Adrenal gland (tissue), 5 donors: ENCODE measurements around the gene CHRD.

Experiments used
- POLR2A ChIP-seq, 2 donors: fragments of 450-650 bp; IDR thresholded peaks; one replicate each; pipeline ENCODE4 v1.6.1; 2017; ENCODE audit warnings: antibody characterized with exemption in 2 of 2, mild to moderate bottlenecking in 2 of 2, moderate library complexity in 1 of 2
- TF ChIP-seq, protein P1 (sequence below), 6 experiments: fragments of 450-650 bp in 4 of 6; fragments of 200-600 bp in 2 of 6; sonication (generic) in 1 of 6; IDR thresholded peaks; 1 replicate in 5 of 6; 2 replicates in 1 of 6; pipeline versions ENCODE4 v1.5.1 to v1.8.0; 2016 to 2021; ENCODE audit warnings: antibody characterized with exemption in 6 of 6, mild to moderate bottlenecking in 2 of 6, moderate library complexity in 1 of 6
- donor health status: DM: no; HTN: no; CAD: no.

DNA sequence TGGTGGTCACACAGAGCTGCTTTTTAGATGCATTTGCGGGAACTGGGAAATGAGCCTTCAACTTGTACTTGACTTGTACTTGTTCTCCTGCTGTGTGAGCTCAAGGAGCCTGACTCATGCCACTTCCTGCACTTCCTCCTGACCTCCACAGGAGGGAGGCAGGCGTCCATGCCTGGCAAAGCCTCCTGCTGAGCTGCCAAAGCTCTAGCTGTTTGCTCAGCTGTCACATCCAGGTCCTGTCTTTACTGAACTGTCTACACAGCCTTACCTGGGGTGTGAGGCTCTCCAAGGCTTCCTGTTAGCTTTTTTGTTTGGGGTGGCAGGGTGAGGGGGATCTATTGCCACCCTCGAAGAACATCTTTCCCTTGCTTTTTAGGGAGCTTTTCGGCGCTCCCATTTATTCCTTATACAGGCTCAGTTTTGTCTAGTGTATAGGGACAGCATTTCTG is 8.3 kb upstream of the CHRD start:
- TF ChIP-seq, protein P1, sequence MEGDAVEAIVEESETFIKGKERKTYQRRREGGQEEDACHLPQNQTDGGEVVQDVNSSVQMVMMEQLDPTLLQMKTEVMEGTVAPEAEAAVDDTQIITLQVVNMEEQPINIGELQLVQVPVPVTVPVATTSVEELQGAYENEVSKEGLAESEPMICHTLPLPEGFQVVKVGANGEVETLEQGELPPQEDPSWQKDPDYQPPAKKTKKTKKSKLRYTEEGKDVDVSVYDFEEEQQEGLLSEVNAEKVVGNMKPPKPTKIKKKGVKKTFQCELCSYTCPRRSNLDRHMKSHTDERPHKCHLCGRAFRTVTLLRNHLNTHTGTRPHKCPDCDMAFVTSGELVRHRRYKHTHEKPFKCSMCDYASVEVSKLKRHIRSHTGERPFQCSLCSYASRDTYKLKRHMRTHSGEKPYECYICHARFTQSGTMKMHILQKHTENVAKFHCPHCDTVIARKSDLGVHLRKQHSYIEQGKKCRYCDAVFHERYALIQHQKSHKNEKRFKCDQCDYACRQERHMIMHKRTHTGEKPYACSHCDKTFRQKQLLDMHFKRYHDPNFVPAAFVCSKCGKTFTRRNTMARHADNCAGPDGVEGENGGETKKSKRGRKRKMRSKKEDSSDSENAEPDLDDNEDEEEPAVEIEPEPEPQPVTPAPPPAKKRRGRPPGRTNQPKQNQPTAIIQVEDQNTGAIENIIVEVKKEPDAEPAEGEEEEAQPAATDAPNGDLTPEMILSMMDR (IDR thresholded peaks at IDR 0.05) = peak; percentile 88 to 98 (median 96)
- TF ChIP-seq POLR2A (IDR thresholded peaks at IDR 0.05) = no peak
